Adipose tissue (tissue), 3 donors: ENCODE results near the gene NDUFS2. TPM values are rescaled to one million over a fixed set of nuclear protein-coding genes. Genes with fewer than 3 reads are reported as not detected.

Experiments used
- H3K27ac ChIP-seq: one replicate; pipeline ENCODE4 v1.5.1; 2013; ENCODE audit warnings: low read depth, low read length
- WGBS, 3 donors: extraction: QIAGEN DNeasy Blood & Tissue Kit; methylation state at CpG; one replicate each; pipeline ENCODE4 v1.1.7; 2013; 5-methylcytosine and 5-hydroxymethylcytosine counted together
- polyA plus RNA-seq, 3 donors: library from polyadenylated mRNA; stranded (reverse); fragments of 200-250 nt; gene quantifications; one replicate each; pipeline ENCODE4 v1.2.3, GENCODE V29; 2013
- donor health status: healthy with polysubstance abuse.
- donor health status: Bipolar disorder and iron deficiency.
- donor health status: healthy.

The NDUFS2 gene
- polyA plus RNA-seq = 100 to 1,000 TPM in 1 of 3 donors, 10 to 100 TPM in 2; 68.4 to 163 (median 86.3) TPM

GRCh38 chr1:161201836-161202712 lies at the start of gene NDUFS2:
NDUFS2 (plus strand) TSS chr1:161202367; CDS start chr1:161202386, 19 bp downstream.
- WGBS, 3 donors = 2 to 3% (median 3%) methylated on average over 53 of the region's 53 CpGs
- H3K27ac ChIP-seq = peak within 1 kb of the TSS; percentile 97

DNA sequence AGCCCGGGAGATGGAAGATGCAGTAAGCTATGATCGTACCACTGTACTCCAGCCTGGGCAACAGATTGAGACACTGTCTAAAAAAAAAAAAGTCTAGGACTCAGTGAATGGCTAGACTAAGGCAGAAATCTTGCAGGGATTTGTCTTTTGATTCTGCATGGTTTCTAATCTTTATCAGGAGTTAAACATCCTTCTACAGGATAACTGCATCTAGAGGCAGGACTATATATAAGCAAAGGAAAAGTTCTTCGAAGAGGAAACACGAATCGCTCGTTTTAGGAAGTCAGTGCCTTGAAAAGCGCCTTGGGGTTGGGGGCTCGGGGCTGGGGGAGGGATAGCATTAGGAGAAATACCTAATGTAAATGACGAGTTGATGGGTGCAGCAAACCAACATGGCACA lies 49.0 kb upstream of the NDUFS2 start:
- no peak overlapping the region for H3K27ac ChIP-seq
- WGBS, 3 donors = 19 to 24% (median 20%) methylated on average over 9 of the region's 9 CpGs

- 0 to 1% (median 1%) methylated on average over 33 of the region's 33 CpGs for whole genome bisulfite sequencing, 3 donors
- peak within 1 kb of the TSS; percentile 83 for H3K27ac ChIP-seq
Measured at GRCh38 chr1:161153682-161154337, 48.4 kb upstream of the NDUFS2 start, which contains the start of gene UFC1. UFC1 (plus strand) TSS chr1:161153978; CDS start chr1:161153998, 20 bp downstream.

- no peak overlapping the region for H3K27ac ChIP-seq
- 93 to 100% (median 94%) methylated on average over 1 of the region's 1 CpG for WGBS, 3 donors
Measured at GRCh38 chr1:161157867-161158266, 44.3 kb upstream of the NDUFS2 start.

DNA sequence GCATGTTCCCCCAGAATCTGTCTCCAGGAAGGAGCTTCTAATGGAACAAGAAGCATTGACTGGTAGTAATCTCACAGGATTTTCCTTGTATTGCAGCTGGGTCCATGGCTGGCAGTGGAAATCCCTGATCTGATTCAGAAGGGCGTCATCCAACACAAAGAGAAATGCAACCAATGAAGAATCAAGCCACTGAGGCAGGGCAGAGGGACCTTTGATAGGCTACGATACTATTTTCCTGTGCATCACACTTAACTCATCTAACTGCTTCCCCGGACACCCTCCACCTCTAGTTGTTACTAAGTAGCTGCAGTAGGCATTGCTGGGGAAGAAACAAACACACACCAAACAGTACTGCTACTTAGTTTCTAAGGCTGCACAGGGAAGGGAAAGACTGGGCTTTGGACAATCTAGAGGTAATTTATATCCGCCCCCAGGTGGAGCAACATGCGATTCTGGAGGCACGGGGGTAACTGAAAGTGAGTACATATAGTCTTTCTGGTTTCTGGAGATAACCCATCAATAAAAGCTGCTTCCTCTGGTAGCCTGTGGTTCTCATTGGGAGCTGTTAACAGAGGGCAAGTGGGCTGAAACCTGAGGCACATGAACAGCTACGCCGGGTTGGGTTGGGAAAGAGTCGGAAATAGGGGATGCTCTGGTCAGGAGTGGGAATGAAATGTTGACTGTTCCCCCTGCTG lies 43.7 kb upstream of the NDUFS2 start:
- H3K27ac ChIP-seq = no peak overlapping the region
- 61 to 71% (median 67%) methylated on average over 9 of the region's 9 CpGs for WGBS, 3 donors

- H3K27ac ChIP-seq = no peak within 1 kb of the TSS
- 1 to 2% (median 2%) methylated on average over 49 to 60 of the region's 60 CpGs for WGBS, 3 donors
Measured at GRCh38 chr1:161159087-161159912, 42.9 kb upstream of the NDUFS2 start, which contains the start of gene USP21. USP21 (plus strand) TSS chr1:161159500; CDS start chr1:161160641, 1,141 bp downstream.

DNA sequence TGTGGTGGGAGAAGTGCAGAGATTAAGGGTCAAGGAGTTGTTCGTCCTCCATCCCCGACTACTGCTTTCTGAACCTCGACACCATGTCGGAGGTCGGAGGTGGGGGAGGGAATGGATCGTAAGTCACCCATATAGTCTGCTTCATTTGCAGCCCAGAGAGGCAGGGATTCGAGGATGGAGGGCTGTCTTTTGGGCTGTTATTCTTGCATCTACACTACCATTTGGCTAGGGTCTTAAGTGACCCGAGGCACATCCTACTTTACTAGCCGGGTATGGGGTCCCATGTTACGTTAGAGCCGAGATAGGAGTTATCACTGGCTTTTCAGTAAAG lies 42.3 kb upstream of the NDUFS2 start:
- 4 to 9% (median 8%) methylated on average over 11 of the region's 11 CpGs for WGBS, 3 donors

DNA sequence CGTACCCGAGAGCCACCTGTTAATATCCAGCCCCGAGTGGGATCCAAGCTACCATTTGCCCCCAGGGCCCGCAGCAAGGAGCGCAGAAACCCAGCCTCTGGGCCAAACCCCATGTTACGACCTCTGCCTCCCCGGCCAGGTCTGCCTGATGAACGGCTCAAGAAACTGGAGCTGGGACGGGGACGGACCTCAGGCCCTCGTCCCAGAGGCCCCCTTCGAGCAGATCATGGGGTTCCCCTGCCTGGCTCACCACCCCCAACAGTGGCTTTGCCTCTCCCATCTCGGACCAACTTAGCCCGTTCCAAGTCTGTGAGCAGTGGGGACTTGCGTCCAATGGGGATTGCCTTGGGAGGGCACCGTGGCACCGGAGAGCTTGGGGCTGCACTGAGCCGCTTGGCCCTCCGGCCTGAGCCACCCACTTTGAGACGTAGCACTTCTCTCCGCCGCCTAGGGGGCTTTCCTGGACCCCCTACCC lies 41.5 kb upstream of the NDUFS2 start:
- 91 to 95% (median 93%) methylated on average over 22 of the region's 22 CpGs for WGBS, 3 donors
- no peak overlapping the region for H3K27ac ChIP-seq

More for the DNA sequence above, 42.3 kb upstream of the NDUFS2 start:
- no peak overlapping the region for H3K27ac ChIP-seq

GRCh38 chr1:161161652-161162051 lies 40.5 kb upstream of the NDUFS2 start:
- 88 to 89% (median 88%) methylated on average over 5 of the region's 5 CpGs for WGBS, 3 donors
- no peak overlapping the region for H3K27ac ChIP-seq

DNA sequence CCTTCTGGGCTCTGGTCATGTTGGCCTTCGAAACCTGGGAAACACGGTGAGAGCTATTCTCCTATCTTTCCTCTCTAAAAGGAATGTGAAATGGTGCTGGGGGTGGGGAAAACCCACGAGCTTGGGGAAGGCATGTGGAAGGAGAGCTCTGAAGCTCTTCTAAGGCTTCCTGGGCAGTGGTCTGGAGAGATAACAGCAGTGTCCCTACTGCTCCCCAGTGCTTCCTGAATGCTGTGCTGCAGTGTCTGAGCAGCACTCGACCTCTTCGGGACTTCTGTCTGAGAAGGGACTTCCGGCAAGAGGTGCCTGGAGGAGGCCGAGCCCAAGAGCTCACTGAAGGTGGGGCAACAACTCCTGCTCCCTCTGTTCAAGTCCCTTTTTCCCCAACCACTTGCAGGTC lies 40.1 kb upstream of the NDUFS2 start:
- WGBS, 3 donors = 80 to 82% (median 81%) methylated on average over 7 of the region's 7 CpGs
- no peak overlapping the region for H3K27ac ChIP-seq

DNA sequence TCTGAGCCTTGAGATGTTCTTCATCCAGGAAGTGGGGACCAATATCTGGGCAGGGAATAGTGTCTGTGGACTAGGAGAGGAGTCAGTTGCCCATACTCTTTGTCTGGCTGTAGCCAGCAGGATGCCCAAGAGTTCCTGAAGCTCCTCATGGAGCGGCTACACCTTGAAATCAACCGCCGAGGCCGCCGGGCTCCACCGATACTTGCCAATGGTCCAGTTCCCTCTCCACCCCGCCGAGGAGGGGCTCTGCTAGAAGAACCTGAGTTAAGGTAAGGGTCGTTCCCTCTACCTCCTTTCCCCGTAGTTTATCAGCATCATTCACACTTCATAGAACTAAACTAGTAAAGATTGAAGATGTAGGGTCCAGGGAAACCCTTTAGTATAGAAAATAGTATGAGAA lies 39.4 kb upstream of the NDUFS2 start:
- WGBS, 3 donors = 92 to 93% (median 93%) methylated on average over 10 of the region's 10 CpGs

GRCh38 chr1:161163793-161164192 lies 38.4 kb upstream of the NDUFS2 start:
- H3K27ac ChIP-seq = no peak overlapping the region
- 83 to 93% (median 93%) methylated on average over 5 of the region's 5 CpGs for WGBS, 3 donors

More for the DNA sequence above, 39.4 kb upstream of the NDUFS2 start:
- no peak overlapping the region for H3K27ac ChIP-seq

DNA sequence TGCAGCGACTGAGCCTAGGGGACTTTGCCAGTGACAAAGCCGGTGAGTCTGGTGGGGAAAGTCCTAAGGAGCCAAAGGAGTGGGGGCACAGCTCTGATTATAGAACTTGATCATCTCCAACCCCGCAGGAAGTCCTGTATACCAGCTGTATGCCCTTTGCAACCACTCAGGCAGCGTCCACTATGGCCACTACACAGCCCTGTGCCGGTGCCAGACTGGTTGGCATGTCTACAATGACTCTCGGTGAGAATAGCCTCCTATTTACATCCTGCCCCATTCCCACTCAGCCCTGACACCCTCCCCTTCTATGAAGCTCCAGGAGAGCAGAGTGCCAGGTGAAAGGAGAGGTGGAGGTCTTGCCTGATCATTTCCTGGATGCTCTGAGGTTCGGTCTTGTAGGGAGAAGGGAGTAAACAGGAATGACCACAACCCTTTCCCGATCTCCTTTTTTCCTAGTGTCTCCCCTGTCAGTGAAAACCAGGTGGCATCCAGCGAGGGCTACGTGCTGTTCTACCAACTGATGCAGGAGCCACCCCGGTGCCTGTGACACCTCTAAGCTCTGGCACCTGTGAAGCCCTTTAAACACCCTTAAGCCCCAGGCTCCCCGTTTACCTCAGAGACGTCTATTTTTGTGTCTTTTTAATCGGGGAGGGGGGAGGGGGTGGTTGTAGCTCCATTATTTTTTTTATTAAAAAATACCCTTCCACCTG lies 37.1 kb upstream of the NDUFS2 start:
- 60 to 70% (median 65%) methylated on average over 14 of the region's 14 CpGs for WGBS, 3 donors

GRCh38 chr1:161165742-161166668 lies 36.2 kb upstream of the NDUFS2 start, which contains the start of gene PPOX:
PPOX (plus strand) TSS chr1:161166426; CDS start chr1:161166848, 422 bp downstream.
- WGBS, 3 donors = 0 to 1% (median 1%) methylated on average over 54 of the region's 54 CpGs
- peak within 1 kb of the TSS; percentile 70 for H3K27ac ChIP-seq

More for the DNA sequence above, 37.1 kb upstream of the NDUFS2 start:
- H3K27ac ChIP-seq = peak overlapping the region; percentile 31

GRCh38 chr1:161166669-161167548 lies 35.3 kb upstream of the NDUFS2 start:
- WGBS, 3 donors = 6 to 10% (median 8%) methylated on average over 33 of the region's 33 CpGs
- no peak overlapping the region for H3K27ac ChIP-seq
